Skin of body (tissue), 2 donors: ENCODE measurements around the gene GADD45GIP1. TPM values are rescaled to one million over a fixed set of nuclear protein-coding genes. Genes with fewer than 3 reads are reported as not detected.

Source experiments
- DNase-seq: peaks from one replicate; lab custom pipeline; 2025; lab: John Stamatoyannopoulos, UW
- total RNA-seq: library from RNA; depleted of rRNA; stranded (reverse); fragments of >200 nt; gene quantifications from one replicate; pipeline ENCODE4 v1.2.3, GENCODE V29; 2014

GADD45GIP1 gene
- 13.9 TPM for total RNA-seq

DNA sequence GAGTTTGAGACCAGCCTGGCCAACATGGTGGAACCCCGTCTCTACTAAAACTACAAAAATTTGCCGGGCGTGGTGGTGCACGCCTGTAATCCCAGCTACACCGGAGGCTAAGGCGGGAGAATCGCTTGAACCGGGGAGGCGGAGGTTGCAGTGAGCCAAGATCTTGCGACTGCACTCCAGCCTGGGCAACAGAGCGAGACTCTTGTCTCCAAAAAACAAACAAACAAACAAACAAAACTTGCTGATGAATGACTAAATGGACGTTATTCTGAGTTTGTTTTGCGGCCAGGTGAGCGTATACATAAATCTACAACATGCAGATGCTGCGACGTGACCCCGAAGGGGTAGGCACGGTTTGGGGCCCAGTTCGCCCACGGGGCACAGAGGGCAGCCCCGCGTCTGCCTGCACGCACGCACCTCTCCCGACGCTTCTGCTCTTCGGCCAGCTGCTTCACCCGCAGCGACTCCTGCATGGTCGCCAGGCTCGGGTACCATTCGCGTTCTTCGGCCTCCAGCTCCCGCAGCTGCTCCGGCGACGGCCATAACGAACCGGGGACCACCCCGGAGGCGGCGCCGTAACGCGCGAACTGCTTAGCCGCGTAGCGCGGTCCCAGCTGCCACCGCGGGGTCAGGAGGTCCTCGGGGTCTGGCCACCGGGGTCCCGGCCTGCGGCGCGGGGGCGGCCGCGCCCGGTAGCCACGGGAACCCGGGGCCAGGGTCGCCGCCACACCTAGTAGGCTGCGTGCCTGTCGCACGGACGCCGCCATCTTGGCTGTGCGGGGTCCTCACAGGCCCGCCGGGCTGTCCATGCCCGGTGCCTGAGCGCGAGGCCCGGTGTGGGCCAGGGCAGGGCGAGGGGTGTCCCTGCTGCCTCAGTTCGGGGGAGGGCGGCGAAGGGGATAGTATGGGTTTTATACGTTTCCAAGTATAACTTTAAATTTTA is at the start of gene GADD45GIP1:
Gene GADD45GIP1 (minus strand): TSS at position 778 of the 943 bp plus-strand sequence. CDS start 11 bp downstream, at position 767.
- peak; percentile 77 for DNase-seq

DNA sequence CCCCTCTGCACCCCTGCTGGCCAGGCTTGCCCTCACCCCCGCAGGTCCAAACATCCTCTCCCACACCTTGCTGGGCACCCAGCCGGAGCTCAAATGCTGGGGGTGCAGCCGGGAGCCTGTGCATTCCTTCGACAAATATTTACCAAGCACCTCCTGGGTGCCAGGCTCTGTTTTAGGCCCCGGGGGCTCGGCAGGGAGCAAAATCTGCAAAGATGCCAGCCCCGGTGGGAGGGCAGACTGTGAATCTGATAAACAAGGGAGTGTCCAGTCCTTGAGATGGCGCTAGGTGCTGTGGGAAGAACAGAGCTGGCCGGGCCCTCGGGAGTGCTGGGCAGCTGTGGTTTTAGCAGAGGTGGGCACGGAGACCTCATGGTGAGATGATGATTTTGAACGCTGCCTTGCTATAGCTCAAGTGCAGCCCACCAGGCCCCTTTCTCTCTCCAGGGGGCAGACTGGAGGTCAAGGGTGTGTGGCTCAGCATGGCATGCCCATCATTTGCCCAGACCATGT is 48.9 kb upstream of the GADD45GIP1 start:
- no peak for DNase-seq

DNA sequence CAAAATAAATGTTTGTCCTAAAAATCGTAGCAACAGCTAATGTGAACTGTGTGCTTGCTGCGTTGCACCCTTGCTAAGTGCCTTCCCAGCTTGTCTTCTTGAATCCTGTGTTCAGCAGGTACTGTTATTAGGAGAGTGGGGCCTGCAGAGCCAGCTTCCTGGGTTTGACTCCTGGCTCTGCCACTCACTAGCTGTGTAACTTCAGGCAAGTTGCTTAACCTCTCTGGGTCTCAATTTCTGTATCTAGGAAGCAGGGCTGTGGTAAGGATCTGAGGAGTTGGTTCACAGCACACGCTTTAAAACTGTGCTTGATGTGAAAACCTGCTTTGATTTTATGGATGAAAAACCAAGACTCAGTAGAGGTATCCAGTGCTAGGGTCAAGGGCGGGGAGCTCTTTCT is 48.2 kb upstream of the GADD45GIP1 start:
- no peak for DNase-seq

DNA sequence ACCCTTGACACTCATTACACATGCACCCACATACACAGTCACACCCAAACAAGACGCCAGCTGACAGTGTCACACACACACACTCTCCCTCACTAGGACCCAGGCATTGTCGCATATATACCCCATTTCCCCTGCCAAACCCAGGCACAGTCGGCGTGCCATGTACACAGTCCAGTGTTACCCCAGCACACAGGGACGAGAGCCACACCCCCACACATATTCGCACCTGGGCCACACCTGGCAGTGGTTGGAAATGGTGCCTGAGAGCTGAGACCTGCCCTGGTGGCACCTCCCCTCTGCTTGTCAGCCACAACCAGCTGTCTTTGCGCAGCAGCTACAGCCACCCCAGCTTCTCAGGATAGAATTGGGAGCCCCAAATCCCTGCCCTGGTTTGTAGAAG is 47.2 kb upstream of the GADD45GIP1 start:
- DNase-seq: no peak

DNA sequence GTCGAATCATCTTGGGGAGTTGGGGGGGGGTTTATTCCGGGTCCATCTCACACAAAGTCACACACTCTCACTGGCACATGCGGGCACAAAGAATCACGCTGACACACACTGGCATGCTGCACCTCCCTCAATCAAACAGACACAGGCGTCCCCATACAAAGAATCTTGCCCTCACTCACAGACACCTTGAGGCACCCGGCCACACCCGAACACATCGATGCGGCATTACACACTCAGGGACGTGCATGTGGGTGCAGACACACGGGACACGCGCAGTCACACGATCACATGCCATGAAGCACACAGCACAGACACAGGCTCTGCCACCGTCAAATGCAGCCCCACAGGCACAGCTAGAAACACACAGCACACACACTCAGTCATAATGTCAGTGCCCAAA is 46.1 kb upstream of the GADD45GIP1 start:
- DNase-seq: no peak

DNA sequence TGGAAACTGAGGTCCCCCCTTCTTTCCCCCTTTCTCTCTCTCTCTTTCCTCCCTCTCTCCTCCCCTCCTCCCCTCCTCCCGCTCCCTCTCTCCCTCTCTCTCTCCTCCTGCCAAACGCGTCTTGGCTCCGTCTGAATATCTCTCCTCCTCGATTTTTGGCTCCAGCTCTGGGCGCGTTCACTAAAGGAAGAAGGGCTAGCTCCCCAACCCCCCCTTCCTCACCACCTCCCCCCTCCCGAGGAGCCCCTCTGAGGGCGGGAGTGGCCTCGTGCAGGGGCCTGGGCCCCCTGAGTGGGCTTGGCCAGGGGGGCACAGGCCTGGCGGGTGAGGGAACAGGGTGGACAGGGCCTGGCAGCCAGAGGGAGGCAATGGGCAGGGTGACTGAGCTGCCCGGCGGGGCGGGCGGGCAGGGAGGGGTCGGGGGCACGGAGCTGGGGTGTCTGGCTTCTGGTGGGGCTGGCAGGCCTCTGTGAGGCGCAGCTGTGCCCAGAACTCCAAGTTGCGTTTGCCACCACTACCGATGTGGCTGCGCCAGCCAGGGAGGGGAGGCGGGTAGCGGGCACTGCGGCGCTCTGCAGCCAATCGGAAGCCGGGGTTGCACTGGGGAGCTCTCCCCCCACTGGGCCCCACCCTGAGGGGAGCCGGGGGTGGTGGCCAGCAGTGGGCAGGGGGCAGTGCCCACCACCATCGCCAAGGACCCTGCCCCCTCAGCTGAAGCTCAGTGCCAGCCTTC is 45.3 kb upstream of the GADD45GIP1 start:
- peak; percentile 92 for DNase-seq

DNA sequence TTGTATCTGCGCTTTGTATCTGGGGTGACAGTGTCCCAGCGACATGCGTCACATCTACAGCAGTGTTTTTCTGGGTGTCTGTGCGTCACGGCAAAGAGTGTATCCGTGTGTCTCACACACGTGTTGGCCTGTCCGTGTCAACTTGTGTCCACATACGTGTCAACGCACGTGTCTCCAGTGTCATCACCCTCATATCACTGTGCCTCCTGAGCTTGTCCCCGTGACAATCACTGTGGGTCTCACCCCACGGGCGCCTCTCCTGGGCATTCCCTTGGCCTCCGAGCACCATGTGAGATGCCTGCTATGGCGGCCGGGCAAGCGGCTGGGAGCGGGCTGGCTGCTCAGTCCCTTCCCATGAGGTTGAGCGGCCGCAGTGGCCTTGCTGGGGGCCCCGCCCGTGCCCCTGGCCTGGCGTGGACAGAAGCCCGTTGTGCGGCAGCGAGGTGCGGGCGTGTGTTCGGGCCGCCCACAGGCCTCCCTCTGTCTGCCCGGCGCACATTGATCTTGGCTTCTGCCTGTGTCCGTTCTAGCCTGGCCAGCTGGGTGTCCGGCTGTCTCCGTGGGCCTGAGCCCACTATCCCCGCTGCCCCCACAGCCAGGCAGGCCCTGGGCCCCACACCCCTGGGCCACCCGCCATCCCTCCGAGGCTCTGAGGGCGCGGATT is 44.6 kb upstream of the GADD45GIP1 start:
- DNase-seq: no peak

DNA sequence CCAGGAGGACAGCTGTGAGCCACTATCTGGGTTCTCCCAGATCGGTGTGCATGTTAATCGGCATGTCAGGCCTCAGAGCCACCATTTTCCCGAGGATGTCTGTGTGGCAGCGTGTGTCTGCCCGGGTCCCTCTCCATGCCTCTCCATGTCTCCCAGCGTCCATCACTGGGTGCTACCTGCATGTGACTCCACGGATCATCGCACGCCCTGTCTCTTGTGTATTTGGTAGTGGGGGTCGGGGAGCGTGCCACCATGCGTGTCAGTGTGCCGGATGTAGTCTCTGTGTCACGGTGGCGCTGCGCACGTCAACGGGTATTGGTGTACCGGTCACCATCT is 44.1 kb upstream of the GADD45GIP1 start:
- DNase-seq: no peak

DNA sequence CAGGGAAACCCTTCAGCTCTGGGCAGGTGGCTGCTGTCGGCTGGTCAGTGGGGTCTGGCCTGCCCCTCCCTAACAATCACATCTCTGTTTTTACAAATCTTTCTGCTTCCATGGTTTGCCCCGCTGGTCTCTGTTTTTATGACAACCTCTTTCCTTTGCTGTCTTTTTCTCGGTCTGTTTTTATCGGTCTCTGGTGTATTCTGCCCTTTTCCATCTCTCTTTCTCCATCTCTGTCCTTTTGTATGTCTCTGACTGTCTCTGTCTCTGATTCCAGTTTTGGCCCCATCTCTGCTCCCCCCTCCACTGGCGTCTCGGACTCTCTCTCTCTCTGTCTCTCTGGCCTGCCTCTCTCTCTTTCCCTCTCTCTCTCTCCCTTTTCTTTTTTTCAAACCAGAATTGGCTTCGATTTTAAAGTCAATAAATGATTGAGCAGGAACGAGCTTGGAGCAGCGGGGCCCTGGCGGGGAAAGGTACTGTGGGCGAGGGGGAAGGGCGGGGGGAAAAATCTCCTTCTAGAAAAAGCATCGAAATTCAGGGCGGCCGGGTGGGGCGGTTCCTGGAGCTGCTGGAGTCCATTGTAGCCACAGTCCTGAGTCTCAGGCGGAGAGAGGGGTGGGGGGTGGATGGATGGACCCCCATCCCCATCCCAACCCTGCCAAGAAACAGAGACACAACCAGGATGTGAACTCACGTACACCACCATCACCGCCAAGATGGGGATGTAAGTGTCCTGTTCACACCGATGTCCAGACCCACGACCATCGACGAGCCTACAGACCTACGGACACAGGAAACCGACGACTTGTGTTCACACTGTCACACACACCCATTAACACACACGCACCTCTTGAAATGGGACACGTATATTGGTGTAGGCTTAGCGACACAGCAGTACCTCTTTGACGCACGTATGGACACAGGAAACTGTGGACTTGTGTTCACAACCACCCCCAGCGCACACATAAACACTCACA is 41.2 kb upstream of the GADD45GIP1 start:
- peak; percentile 32 for DNase-seq

DNA sequence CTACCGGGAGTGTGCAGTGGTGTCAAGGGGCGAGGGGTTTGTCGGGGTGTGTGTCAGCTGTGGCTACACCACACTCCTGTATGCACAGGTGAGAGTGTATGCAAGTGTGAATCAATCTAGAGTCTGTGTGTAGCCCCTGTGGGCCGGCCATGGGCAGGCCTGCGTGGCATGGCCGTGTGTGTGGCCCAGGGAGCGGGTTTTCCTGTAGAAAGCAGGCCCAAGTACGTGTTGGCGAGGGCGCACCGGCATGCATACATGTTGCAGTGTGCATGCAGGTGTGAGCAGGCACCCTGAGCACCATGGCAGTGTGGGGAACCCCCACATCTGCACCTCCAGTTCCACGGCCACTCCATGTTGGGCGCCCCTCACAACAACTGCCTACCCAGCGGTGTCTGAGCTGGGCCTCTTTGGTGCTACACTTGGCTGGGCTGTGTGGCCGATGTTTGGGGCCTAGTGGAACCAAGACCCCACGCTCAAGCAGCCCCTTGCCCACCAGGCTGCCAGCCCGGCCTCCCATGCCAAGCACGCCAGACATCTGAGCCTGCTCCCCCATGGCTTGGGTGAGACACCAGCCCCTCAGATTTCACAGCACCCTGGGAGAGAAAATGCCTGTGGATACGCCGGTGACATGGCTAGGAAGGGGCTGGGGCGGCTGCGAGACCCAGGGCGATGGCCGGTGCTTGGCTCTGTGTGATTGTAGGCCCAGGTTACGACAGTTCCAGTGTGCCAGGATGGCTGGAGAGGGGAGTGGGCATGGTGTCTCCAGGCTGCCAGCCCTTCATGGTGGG is 40.4 kb upstream of the GADD45GIP1 start:
- DNase-seq: no peak

DNA sequence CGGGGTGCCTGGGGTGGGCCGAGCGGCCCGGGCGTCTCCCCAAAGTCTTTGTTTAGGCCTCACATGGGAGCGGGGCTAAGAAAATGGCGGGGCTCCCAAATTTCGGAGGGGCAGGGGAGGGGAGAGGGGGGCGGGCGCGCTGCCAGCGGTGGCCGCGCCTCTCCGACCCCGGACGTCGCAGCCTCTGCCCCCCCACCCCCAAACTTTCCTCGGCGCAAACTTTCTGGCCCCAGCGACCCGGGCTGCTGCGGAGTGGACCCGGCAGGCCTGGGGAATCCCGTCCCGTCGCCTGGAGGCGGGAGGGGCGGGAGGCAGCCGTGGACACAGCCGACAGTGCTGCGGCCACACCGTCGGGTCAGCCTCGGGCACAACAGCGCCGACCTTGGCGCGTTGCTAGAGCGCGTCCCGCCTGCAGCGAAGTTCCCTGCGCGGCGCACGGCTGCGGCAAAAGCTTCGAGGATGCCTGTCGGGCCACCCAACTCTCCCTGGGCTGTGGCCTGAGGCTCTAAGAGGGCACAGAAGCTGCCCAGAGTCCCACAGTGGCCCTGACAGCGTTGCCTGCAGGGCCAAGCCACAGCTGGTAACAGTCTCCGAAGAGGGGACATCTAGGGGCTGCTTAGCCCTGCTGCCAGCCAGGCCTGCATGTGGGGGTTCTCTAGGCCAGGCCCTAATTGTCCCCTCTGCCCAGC is 39.5 kb upstream of the GADD45GIP1 start:
- no peak for DNase-seq

DNA sequence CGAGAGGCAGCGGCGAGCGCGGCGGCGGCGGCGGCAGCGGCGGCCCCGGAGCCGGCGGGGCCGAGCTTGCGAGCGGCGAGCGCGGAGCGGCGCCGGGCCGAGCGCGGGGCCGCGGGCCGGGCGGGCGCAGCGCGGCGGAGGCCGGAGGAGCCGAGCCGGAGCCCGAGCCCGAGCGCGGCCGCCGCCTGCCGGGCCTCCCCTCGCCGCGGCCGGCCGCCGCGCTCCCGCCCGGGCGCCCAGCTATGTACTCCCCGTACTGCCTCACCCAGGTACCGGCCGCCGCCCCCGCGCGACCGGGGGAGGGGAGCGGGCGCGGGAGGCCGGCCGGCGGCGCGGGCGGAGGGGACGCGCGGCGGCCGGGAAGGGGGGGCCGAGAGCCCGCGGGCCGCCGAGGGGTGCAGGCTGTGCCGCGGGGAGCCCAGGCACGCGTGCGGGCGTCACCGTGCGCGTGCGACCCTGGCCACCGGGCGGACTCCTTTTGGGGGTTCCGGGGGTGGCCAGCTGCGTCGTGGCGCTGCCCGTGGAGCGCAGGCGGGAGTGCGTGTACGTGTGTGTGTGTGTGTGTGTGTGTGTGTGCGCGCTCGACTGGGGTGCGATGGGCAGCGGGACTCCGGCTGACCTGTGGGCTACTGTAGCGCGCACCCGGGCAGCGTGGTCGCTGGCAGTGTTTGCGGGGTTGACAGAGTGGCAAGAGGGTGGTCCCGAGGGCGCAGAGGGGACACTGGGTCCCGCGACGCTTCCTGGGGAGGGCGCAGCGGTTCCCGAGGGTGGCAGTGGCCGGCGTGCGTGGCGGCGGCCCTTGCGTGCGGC is 38.8 kb upstream of the GADD45GIP1 start:
- DNase-seq: no peak

DNA sequence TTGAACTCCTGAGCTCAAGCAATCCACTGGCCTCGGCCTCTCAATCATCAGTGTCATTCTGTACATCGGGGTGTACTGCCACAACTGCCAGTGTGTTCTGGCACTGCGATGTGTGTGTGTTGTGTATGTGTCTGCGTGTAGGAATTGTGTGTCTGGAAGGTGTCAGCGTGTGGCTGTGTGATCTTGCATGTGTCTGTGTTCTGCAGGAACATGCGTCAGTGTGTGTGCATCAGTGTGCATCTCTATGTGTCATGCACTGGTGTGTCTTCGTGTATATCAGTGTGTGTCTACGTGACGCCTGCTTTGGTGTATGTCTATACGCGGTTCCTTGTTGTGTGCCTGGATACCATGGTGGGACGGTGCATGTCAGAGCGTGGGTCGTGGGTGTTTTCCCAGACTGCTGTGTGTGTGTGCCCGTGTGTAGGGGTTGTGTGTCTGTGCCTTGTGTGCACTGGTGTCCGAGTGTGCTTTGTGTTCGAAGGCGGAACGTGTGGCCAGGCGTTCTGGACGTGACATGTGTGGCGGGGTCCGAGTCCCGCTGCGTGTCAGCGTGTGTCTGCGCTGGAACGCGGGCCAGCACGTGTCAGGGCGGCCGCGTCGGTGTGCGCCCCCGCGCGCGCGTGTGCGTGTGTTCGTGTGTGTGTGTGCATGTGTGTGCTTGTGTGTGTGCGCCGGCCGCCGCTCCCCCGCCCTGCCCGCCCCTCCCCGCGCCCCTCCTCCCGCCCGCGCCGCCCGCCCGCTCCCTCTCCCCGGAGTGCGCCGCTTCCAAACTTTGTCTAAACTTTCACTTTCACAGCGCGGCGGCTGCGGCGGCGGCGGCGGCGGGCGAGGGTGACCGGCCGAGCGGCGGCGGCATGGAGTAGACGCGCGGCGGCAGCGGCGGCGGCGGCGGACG is 37.9 kb upstream of the GADD45GIP1 start, which contains the start of gene NFIX:
Gene NFIX (plus strand): TSS at position 775 of the 895 bp plus-strand sequence. CDS start 363 bp downstream, outside the sequence.
- no peak for DNase-seq

DNA sequence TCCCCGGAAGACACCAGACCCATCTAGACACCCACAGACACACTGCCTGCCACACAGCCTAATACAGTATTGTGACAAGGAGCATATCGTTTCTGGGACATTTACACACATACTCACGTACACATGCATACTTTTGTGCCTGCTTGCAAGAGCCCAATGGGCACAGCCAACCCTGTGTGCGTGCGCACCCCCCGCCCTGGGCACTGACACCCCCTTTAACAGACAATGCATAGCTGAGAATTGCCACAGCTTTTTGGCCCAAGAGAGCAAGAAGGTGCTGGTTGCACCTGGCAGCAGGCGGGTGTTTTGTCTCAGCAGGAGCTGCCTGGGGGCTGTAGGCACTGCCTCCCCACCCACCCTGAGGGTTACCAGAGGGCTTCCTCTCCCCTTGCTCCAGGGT is 36.5 kb upstream of the GADD45GIP1 start:
- no peak for DNase-seq

DNA sequence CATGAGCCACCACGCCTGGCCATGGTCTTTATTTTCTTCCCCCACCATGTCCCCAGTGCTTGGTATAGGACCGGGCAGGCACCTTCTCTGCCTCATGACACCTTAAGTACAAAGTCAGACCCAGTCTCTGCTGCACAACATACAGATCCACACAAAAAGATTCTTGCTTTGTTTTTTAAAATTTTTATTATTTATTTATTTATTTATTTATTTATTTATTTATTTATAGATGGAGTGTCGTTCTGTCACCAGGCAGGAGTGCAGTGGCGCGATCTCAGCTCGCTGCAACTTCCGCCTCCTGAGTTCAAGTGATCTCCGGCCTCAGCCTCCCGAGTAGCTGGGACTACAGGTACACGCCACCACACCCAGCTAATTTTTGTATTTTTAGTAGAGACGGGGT is 35.7 kb upstream of the GADD45GIP1 start:
- no peak for DNase-seq

DNA sequence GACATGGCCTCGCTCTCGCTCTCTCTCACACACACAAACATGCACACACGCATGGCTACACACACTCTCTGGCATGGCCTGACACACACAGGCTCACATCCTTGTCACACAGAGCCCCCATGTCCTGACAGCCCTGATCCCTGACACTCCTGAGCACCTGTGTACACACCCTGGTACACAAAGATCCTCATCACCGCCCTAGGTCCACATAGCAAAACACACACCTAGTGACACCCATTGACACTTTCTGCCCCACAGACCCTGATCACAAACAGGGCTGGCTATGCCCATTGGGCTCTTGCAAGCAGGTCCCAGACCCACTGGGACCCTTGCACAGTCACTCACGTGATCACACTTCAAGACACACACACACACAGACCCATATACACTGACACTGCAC is 34.3 kb upstream of the GADD45GIP1 start:
- DNase-seq: no peak

DNA sequence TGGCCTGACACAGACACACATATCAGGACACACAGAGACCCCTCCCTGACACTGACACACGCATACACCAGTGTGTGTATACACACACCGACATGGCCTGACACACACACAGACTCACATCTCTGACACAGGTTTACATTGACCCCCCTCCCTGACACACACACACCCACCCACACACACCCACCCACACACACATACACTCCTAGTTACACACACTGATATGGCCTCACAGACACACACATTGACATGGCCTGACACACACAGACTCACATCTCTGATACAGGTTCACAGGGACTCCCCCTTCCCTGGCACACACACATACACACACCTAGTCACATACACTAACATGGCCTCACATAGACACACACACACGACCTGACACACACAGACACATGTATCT is 33.8 kb upstream of the GADD45GIP1 start:
- DNase-seq: no peak
